ENCODE measurements around the gene PCOLCE2. TPM values are rescaled to one million over a fixed set of nuclear protein-coding genes. Genes with fewer than 3 reads are reported as not detected.

The PCOLCE2 gene
- total RNA-seq, 1 donor from 2014 or later: 32.5 TPM

- Mint-ChIP-seq H3K9me3 (no peaks in the 10 kb centered on the region), H3K27me3 (ENCODE audit: insufficient read depth, low read depth) (no peaks in the 10 kb centered on the region), H3K36me3 (peaks cover 4% of the 10 kb centered on the region), H3K27ac (peak overlapping the region; percentile 74), H3K4me3 (no peak overlapping the region), H3K4me1 (peaks cover 10% of the 10 kb centered on the region)
- Histone ChIP-seq H3K4me3 (no peak overlapping the region), H2AFZ (replicated peaks) (no peak overlapping the region), H3K9me3 (ENCODE audit: low read depth) (no peaks in the 10 kb centered on the region), H3K27ac (no peak overlapping the region), H3F3A (ENCODE audit: low read depth) (no peaks in the 10 kb centered on the region), H3K4me1 (no peaks in the 10 kb centered on the region), H3K4me2 (no peak overlapping the region), H3K79me2 (ENCODE audit: low read depth) (no peaks in the 10 kb centered on the region), H3K27me3 (no peaks in the 10 kb centered on the region), H4K20me1 (ENCODE audit: low read depth) (no peaks in the 10 kb centered on the region), H3K9ac (no peak overlapping the region), H3K36me3 (no peaks in the 10 kb centered on the region)
- TF ChIP-seq, protein P1, sequence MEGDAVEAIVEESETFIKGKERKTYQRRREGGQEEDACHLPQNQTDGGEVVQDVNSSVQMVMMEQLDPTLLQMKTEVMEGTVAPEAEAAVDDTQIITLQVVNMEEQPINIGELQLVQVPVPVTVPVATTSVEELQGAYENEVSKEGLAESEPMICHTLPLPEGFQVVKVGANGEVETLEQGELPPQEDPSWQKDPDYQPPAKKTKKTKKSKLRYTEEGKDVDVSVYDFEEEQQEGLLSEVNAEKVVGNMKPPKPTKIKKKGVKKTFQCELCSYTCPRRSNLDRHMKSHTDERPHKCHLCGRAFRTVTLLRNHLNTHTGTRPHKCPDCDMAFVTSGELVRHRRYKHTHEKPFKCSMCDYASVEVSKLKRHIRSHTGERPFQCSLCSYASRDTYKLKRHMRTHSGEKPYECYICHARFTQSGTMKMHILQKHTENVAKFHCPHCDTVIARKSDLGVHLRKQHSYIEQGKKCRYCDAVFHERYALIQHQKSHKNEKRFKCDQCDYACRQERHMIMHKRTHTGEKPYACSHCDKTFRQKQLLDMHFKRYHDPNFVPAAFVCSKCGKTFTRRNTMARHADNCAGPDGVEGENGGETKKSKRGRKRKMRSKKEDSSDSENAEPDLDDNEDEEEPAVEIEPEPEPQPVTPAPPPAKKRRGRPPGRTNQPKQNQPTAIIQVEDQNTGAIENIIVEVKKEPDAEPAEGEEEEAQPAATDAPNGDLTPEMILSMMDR (IDR thresholded peaks at IDR 0.05): no peak
- no peak for TF ChIP-seq EZH2 (IDR thresholded peaks at IDR 0.05)
- TF ChIP-seq EZH2phosphoT487 (IDR thresholded peaks at IDR 0.05): no peak
- no peak for DNase-seq (ENCODE audit: low spot score)
These were observed 80.6 kb downstream of the PCOLCE2 start for GRCh38 chr3:142808103-142808917.

DNA sequence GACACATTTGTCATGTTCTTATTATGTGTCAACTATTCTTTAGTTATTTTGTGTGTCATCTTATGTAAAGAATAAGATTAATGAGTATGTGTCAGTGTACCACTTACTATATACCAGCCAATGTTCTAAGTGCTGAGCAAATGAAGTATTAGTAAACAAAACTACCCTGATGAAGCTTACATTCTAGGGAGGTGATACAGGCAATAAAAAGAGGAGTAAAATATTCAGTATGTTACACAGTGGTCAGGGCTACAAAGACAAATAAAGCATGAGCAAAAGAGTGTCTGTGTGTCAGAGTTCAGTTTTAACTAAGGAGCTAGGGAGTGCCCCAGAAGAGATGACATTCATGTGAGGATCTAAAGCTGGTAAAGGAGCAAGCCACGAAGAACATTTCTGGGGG, 86.0 kb downstream of the PCOLCE2 start:
- Histone ChIP-seq H3K4me3 (no peak overlapping the region), H3K27me3 (no peaks in the 10 kb centered on the region), H3K79me2 (ENCODE audit: low read depth) (no peaks in the 10 kb centered on the region), H3K9me3 (ENCODE audit: low read depth) (no peaks in the 10 kb centered on the region), H2AFZ (replicated peaks) (no peak overlapping the region), H3K4me2 (no peak overlapping the region), H3F3A (ENCODE audit: low read depth) (no peaks in the 10 kb centered on the region), H3K36me3 (no peaks in the 10 kb centered on the region), H3K4me1 (no peaks in the 10 kb centered on the region), H4K20me1 (ENCODE audit: low read depth) (no peaks in the 10 kb centered on the region), H3K27ac (no peak overlapping the region), H3K9ac (no peak overlapping the region)
- Mint-ChIP-seq H3K27me3 (ENCODE audit: insufficient read depth, low read depth) (no peaks in the 10 kb centered on the region), H3K27ac (no peak overlapping the region), H3K4me3 (no peak overlapping the region), H3K4me1 (no peaks in the 10 kb centered on the region), H3K36me3 (peaks cover 4% of the 10 kb centered on the region), H3K9me3 (no peaks in the 10 kb centered on the region)
- TF ChIP-seq, protein P1 (IDR thresholded peaks at IDR 0.05): no peak
- TF ChIP-seq EZH2 (IDR thresholded peaks at IDR 0.05): no peak
- TF ChIP-seq EZH2phosphoT487 (IDR thresholded peaks at IDR 0.05): no peak
- no peak for DNase-seq (ENCODE audit: low spot score)

GRCh38 chr3:142801746-142802145, 87.1 kb downstream of the PCOLCE2 start:
- TF ChIP-seq EZH2phosphoT487 (IDR thresholded peaks at IDR 0.05): no peak
- TF ChIP-seq EZH2 (IDR thresholded peaks at IDR 0.05): no peak
- TF ChIP-seq, protein P1 (IDR thresholded peaks at IDR 0.05): no peak
- Histone ChIP-seq H3K4me1 (no peaks in the 10 kb centered on the region), H3K79me2 (ENCODE audit: low read depth) (no peaks in the 10 kb centered on the region), H2AFZ (replicated peaks) (no peak overlapping the region), H3K4me3 (no peak overlapping the region), H4K20me1 (ENCODE audit: low read depth) (no peaks in the 10 kb centered on the region), H3K36me3 (no peaks in the 10 kb centered on the region), H3K27ac (no peak overlapping the region), H3K9me3 (ENCODE audit: low read depth) (no peaks in the 10 kb centered on the region), H3K9ac (no peak overlapping the region), H3K27me3 (no peaks in the 10 kb centered on the region), H3F3A (ENCODE audit: low read depth) (no peaks in the 10 kb centered on the region), H3K4me2 (no peak overlapping the region)
- no peaks in the 10 kb centered on the region for H3K27me3 Mint-ChIP-seq (ENCODE audit: insufficient read depth, low read depth)
- peaks cover 4% of the 10 kb centered on the region for H3K36me3 Mint-ChIP-seq
- H3K27ac Mint-ChIP-seq: no peak overlapping the region
- no peaks in the 10 kb centered on the region for H3K9me3 Mint-ChIP-seq
- no peak overlapping the region for H3K4me3 Mint-ChIP-seq
- no peaks in the 10 kb centered on the region for H3K4me1 Mint-ChIP-seq
- no peak for DNase-seq (ENCODE audit: low spot score)
